Endothelial cell of umbilical vein (primary cell): ENCODE data around the gene MYO9B. TPM values are rescaled to one million over a fixed set of nuclear protein-coding genes. Genes with fewer than 3 reads are reported as not detected.

Source experiments
- BruUV-seq: library from RNA; stranded (reverse); fragments of 400-500 nt; replicated peaks from 2 replicates; lab custom pipeline; 2021; lab: Mats Ljungman, UMichigan
- CTCF ChIA-PET: fragments of 300-600, 350-600 bp; sonication (Branson Sonifier 250); formaldehyde crosslinking; loops from one replicate; lab custom pipeline; 2021; ENCODE audit warnings: antibody characterized with exemption, inconsistent platforms; lab: Charles Lee
- POLR2A ChIA-PET: fragments of 300-600, 350-600 bp; sonication (Branson Sonifier 250); formaldehyde crosslinking; loops from one replicate; lab custom pipeline; 2021; ENCODE audit warnings: antibody characterized with exemption, inconsistent platforms; lab: Charles Lee
- DNase-seq: peaks from one replicate; pipeline ENCODE4 v3.0.0-alpha.2; 2011; ENCODE audit warnings: low read depth, low spot score
- FAIRE-seq: peaks from 2 replicates; lab custom pipeline; 2011; peaks lifted over from hg19 to GRCh38; lab: Jason Lieb, UNC
- H2AFZ ChIP-seq: 2 replicates; pipeline ENCODE4 v1.6.0; 2012; ENCODE audit warnings: low read depth, low read length, control low read depth, inconsistent platforms
- H3K27ac ChIP-seq: 2 replicates; pipeline ENCODE4 v1.5.1; 2011; ENCODE audit warnings: low read depth, mild to moderate bottlenecking, control low read depth, low read length, moderate library complexity; ENCODE audit not compliant: insufficient read depth
- H3K27me3 ChIP-seq, 2 experiments: 2 replicates each; pipeline versions ENCODE4 v1.6.0 to v1.6.1; 2011; ENCODE audit warnings: low read length in 2 of 2, mixed read lengths in 1 of 2; ENCODE audit not compliant: control insufficient read depth in 2 of 2, insufficient read depth in 2 of 2
- H3K36me3 ChIP-seq, 2 experiments: 2 replicates in 1 of 2; 3 replicates in 1 of 2; pipeline ENCODE4 v1.5.1; 2011; ENCODE audit warnings: low read length in 2 of 2, mild to moderate bottlenecking in 1 of 2, moderate library complexity in 1 of 2; ENCODE audit not compliant: control insufficient read depth in 2 of 2, insufficient read depth in 2 of 2; ENCODE audit errors: extremely low read depth in 1 of 2
- H3K4me1 ChIP-seq: 3 replicates; pipeline ENCODE4 v1.5.1; 2011; ENCODE audit warnings: mild to moderate bottlenecking, low read length; ENCODE audit not compliant: control insufficient read depth, insufficient read depth; ENCODE audit errors: extremely low read depth
- H3K4me2 ChIP-seq: 2 replicates; pipeline ENCODE4 v1.6.1; 2011; ENCODE audit warnings: low read length, control low read depth, mixed read lengths; ENCODE audit not compliant: insufficient read depth
- H3K4me3 ChIP-seq, 3 experiments: fragments of 200-600 bp in 1 of 3; sonication (generic), shearing (Covaris generic) in 1 of 3; replicated peaks in 1 of 3; 2 replicates each; pipeline ENCODE4 v1.5.1; 2011 to 2016; ENCODE audit warnings: control low read depth in 3 of 3, low read length in 3 of 3, mild to moderate bottlenecking in 2 of 3, inconsistent platforms in 1 of 3, low read depth in 1 of 3, moderate library complexity in 1 of 3; ENCODE audit not compliant: insufficient read depth in 1 of 3
- H3K79me2 ChIP-seq: 2 replicates; pipeline ENCODE4 v1.6.0; 2012; ENCODE audit warnings: low read length, inconsistent platforms; ENCODE audit not compliant: control insufficient read depth, insufficient read depth
- H3K9ac ChIP-seq: replicated peaks from 2 replicates; pipeline ENCODE3; 2011; ENCODE audit warnings: low read length, control low read depth; ENCODE audit not compliant: insufficient read depth; ENCODE audit errors: extremely low read depth
- H3K9me1 ChIP-seq: replicated peaks from 3 replicates; pipeline ENCODE4 v1.6.0; 2011; ENCODE audit warnings: mild to moderate bottlenecking, low read length; ENCODE audit not compliant: control insufficient read depth, insufficient read depth; ENCODE audit errors: extremely low read depth
- H3K9me3 ChIP-seq: replicated peaks from 2 replicates; pipeline ENCODE4 v1.5.1; 2012; ENCODE audit warnings: low read length, inconsistent platforms; ENCODE audit not compliant: control insufficient read depth, insufficient read depth
- H4K20me1 ChIP-seq: replicated peaks from 2 replicates; pipeline ENCODE3; 2011; ENCODE audit warnings: mild to moderate bottlenecking, low read length; ENCODE audit not compliant: control insufficient read depth, insufficient read depth; ENCODE audit errors: extremely low read depth
- CTCF ChIP-seq, 2 donors: IDR thresholded peaks; 1 replicate in 1 of 2; 2 replicates in 1 of 2; pipeline ENCODE4 v1.5.1; 2011; ENCODE audit warnings: low read length in 2 of 2, mild to moderate bottlenecking in 2 of 2, moderate library complexity in 2 of 2, control low read depth in 1 of 2, inconsistent platforms in 1 of 2, low read depth in 1 of 2; ENCODE audit not compliant: insufficient read depth in 1 of 2; ENCODE audit errors: extremely low read depth in 1 of 2
- EZH2 ChIP-seq: IDR thresholded peaks from 2 replicates; pipeline ENCODE4 v1.6.1; 2012; ENCODE audit warnings: borderline replicate concordance, low read depth, mild to moderate bottlenecking, moderate library complexity, low read length, inconsistent platforms; ENCODE audit not compliant: severe bottlenecking
- FOS ChIP-seq: IDR thresholded peaks from 2 replicates; pipeline ENCODE4 v1.6.1; 2011; ENCODE audit warnings: mild to moderate bottlenecking, low read length, moderate library complexity, borderline replicate concordance; ENCODE audit not compliant: insufficient read depth
- GATA2 ChIP-seq: IDR thresholded peaks from 2 replicates; pipeline ENCODE4 v1.7.0; 2011; ENCODE audit warnings: low read depth, mild to moderate bottlenecking, moderate library complexity, mixed read lengths, low read length; ENCODE audit not compliant: insufficient read length, insufficient read depth
- JUN ChIP-seq: IDR thresholded peaks from 2 replicates; pipeline ENCODE4 v1.6.1; 2011; ENCODE audit warnings: borderline replicate concordance, low read depth; ENCODE audit not compliant: insufficient read length, insufficient read depth
- MAX ChIP-seq: IDR thresholded peaks from 2 replicates; pipeline ENCODE4 v1.6.1; 2011; ENCODE audit not compliant: insufficient read depth, insufficient read length
- MYC ChIP-seq: IDR thresholded peaks from one replicate; pipeline ENCODE4 v1.6.1; 2011; ENCODE audit warnings: mild to moderate bottlenecking, low read depth, low read length
- POLR2A ChIP-seq: IDR thresholded peaks from 2 replicates; pipeline ENCODE4 v1.6.1; 2012; ENCODE audit warnings: low read depth, mild to moderate bottlenecking, control low read depth, low read length
- POLR2AphosphoS5 ChIP-seq: IDR thresholded peaks from 2 replicates; pipeline ENCODE4 v1.6.1; 2012; ENCODE audit warnings: low read depth, mild to moderate bottlenecking, control low read depth, low read length, moderate library complexity; ENCODE audit not compliant: insufficient read depth
- dilution Hi-C: fragments of 300-500 bp; cut with MboI; formaldehyde crosslinking; loops from one replicate; pipeline ENCODE4 v1.15.0; 2019; ENCODE audit warnings: low sequenced_read_pairs; ENCODE audit not compliant: extremely low pct_ligation_motif_present
- intact Hi-C: fragments of 100-400 bp; cut with micrococcal nuclease; formaldehyde crosslinking; loops from one replicate; pipeline ENCODE4 v1.10.0; 2022
- polyA plus RNA-seq, 4 experiments: library from polyadenylated mRNA; depleted of rRNA in 3 of 4; stranded (reverse) in 3 of 4; unstranded in 1 of 4; fragments of >200 nt; gene quantifications; 2 replicates each; pipeline versions ENCODE4 v1.2.1 to v1.2.3, GENCODE V29; 2011 to 2012; ENCODE audit warnings: missing spikeins in 1 of 4
- total RNA-seq: library from RNA; stranded (reverse); gene quantifications from 2 replicates; pipeline ENCODE4 v1.2.3, GENCODE V29; 2021

MYO9B gene
- total and polyA plus RNA-seq, 2 donors (not counting 3 experiments of a cell fraction or from before 2014, with no cell fraction given) = 64.4 to 119 TPM

GRCh38 chr19:17125728-17126677 lies 50.4 kb downstream of the MYO9B start:
- dilution Hi-C loops = no loop called here
- Histone ChIP-seq H3K27me3 (no peaks in the 10 kb centered on the region), H3K9ac (no peak overlapping the region), H3K4me2 (no peak overlapping the region), H3K4me1 (no peaks in the 10 kb centered on the region), H3K4me3 (no peak overlapping the region), H3K27ac (no peak overlapping the region), H3K9me3 (no peaks in the 10 kb centered on the region), H4K20me1 (no peaks in the 10 kb centered on the region), H3K9me1 (no peaks in the 10 kb centered on the region), H3K79me2 (peaks cover 17% of the 10 kb centered on the region), H2AFZ (no peak overlapping the region), H3K36me3 (peaks cover 2 to 4% of the 10 kb centered on the region in 2 experiments)
- intact Hi-C loops = no loop called here
- TF ChIP-seq EZH2 = no peak
- TF ChIP-seq POLR2A = no peak
- no peak for TF ChIP-seq JUN
- TF ChIP-seq MYC = no peak
- no peak for TF ChIP-seq POLR2AphosphoS5
- no peak for TF ChIP-seq CTCF (IDR thresholded peaks at IDR 0.05; ENCODE audit: extremely low read depth in 1 of 2, insufficient read depth in 1 of 2, low read depth in 1 of 2, low read length in 2 of 2)
- TF ChIP-seq GATA2 = no peak
- no peak for TF ChIP-seq MAX
- TF ChIP-seq FOS = no peak
- no TSS peak for BruUV-seq
- ChIA-PET POLR2A (interaction anchor here (0.7 kb wide), 1 partner anchor 35 kb away, joined by 3 read pairs; no protein-coding TSS in a partner anchor), CTCF (interaction anchor here (0.8 kb wide), 1 partner anchor 18 kb away, joined by 3 read pairs; no protein-coding TSS in a partner anchor)
- FAIRE-seq = no peak
- DNase-seq = no peak
